ENCODE results near the gene PCNP.

DNA sequence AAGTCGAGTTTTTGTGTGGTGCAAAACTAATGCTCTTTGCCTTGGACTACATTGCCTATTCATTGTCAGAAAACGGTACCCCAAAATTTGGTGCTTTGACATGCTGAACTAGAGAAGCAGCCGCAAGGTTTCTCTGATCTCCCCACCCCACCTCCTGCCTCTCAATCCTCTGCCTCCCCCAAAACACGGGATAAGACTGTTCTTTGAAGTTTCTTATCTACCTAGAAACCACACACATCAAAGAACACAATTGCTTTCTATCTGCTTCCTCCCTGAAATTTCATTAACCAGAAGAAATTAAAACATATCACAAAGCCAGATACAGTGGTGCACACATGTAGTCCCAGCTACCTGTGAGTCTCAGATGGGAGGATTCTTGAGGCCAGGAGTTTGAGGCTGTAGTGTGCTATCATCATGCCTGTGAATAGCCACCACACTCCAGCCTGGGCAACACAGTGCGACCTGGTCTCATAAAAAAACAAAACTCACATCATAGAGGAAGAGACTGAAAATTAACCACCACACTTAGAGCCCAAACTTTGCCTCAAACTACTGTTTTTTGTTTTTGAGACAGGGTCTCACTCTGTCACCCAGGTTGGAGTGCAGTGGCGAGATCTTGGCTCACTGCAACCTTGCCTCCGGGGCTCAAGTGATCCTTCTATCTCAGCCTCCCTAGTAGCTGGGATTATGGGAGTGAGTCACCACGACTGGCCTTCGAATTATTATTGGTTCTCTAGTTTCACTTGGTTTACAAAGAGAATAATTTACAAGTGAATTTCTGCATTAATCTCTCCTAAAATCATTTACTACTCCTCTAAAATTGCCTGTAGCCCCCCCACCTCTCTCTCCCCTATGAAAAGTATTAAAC, 2.7 kb upstream of the PCNP start:
- TF ChIP-seq, protein P1, sequence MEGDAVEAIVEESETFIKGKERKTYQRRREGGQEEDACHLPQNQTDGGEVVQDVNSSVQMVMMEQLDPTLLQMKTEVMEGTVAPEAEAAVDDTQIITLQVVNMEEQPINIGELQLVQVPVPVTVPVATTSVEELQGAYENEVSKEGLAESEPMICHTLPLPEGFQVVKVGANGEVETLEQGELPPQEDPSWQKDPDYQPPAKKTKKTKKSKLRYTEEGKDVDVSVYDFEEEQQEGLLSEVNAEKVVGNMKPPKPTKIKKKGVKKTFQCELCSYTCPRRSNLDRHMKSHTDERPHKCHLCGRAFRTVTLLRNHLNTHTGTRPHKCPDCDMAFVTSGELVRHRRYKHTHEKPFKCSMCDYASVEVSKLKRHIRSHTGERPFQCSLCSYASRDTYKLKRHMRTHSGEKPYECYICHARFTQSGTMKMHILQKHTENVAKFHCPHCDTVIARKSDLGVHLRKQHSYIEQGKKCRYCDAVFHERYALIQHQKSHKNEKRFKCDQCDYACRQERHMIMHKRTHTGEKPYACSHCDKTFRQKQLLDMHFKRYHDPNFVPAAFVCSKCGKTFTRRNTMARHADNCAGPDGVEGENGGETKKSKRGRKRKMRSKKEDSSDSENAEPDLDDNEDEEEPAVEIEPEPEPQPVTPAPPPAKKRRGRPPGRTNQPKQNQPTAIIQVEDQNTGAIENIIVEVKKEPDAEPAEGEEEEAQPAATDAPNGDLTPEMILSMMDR (IDR thresholded peaks at IDR 0.05; ENCODE audit: insufficient read depth, low read length, poor library complexity, severe bottlenecking): no peak
- TF ChIP-seq EZH2phosphoT487 (conservative IDR thresholded peaks at IDR 0.05; ENCODE audit: low read length): no peak
